ENCODE data around the gene CALML5. TPM values are rescaled to one million over a fixed set of nuclear protein-coding genes. Genes with fewer than 3 reads are reported as not detected.

CALML5 gene
- total and polyA plus RNA-seq, 9 of the 15 experiments (the other 6 are each of a cell fraction or from before 2014, with no cell fraction given) = not detected

DNA sequence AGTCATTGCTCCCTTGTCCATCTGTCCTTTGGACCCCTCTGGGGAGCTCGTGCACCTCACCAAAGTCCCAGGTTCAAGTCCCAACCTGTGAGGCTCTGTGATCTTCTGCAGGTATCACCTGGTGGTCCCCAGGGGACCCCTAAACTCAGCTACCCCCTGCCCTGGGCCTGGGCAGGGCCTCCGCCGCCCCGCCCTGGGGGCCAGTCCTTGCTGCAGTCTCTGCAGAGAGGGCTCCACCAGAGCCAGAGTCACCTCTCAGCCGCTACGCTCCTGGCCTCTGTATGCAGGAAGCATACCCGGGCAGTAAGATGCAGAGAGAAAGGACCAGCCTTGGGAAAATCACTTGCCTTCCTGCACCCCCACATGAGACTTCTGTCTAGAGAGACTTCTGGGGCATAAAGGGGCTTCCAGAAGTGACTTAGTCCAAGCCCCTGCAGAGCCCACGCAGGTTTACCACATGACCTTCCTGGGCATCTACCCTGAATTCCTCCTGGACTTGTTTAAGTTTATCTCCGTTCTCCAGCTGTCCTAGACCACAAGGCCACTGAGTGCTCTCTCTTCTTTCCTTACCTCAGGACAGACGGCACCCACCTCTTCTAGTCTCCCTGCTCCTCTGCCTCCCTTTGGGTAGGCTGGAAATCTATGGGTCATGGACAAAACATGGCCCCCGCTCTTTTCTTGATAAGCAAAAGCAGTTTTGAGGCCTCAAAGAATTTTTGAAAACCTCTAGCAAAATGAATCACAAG, 21.2 kb downstream of the CALML5 start (continued):
- TF ChIP-seq ARID3A (IDR thresholded peaks at IDR 0.05; ENCODE audit: borderline replicate concordance, low read depth, low read length) (no peak), PTTG1 (tag; IDR thresholded peaks at IDR 0.05; ENCODE audit: low read depth) (no peak), OTX1 (CRISPR knock-in tag; IDR thresholded peaks at IDR 0.05) (no peak), NUFIP1 (IDR thresholded peaks at IDR 0.05; ENCODE audit: partially characterized antibody) (no peak), CBX3 (IDR thresholded peaks at IDR 0.05; ENCODE audit: borderline replicate concordance in 1 of 2, low read length in 2 of 2) (0 out of 3 replicates have a peak, but pooled peaks of 1 of the 2 experiments have one; percentile 50), LCOR (CRISPR knock-in tag; IDR thresholded peaks at IDR 0.05) (peak; percentile 21; the same call in 1 of the 2 replicates), NCOA1 (IDR thresholded peaks at IDR 0.05; ENCODE audit: low read depth) (no peak), ZSCAN32 (CRISPR knock-in tag; IDR thresholded peaks at IDR 0.05) (no peak), ZBTB7A (IDR thresholded peaks at IDR 0.05; ENCODE audit: borderline replicate concordance, control insufficient read depth, low read depth, low read length) (peak; percentile 49; the same call in 1 of the 2 replicates), U2AF2 (optimal IDR thresholded peaks at IDR 0.05; ENCODE audit: low read depth, low read length) (no peak), NR4A1 (CRISPR knock-in tag; IDR thresholded peaks at IDR 0.05) (no peak), NR4A1 (tag; IDR thresholded peaks at IDR 0.05) (no peak), ATF2 (CRISPR knock-in tag; IDR thresholded peaks at IDR 0.05) (no peak), TFAM (CRISPR knock-in tag; conservative IDR thresholded peaks at IDR 0.05) (no peak), SOX6 (IDR thresholded peaks at IDR 0.05) (peak; percentile 42; the same call in 1 of the 2 replicates)
- TF ChIP-seq, protein P1, sequence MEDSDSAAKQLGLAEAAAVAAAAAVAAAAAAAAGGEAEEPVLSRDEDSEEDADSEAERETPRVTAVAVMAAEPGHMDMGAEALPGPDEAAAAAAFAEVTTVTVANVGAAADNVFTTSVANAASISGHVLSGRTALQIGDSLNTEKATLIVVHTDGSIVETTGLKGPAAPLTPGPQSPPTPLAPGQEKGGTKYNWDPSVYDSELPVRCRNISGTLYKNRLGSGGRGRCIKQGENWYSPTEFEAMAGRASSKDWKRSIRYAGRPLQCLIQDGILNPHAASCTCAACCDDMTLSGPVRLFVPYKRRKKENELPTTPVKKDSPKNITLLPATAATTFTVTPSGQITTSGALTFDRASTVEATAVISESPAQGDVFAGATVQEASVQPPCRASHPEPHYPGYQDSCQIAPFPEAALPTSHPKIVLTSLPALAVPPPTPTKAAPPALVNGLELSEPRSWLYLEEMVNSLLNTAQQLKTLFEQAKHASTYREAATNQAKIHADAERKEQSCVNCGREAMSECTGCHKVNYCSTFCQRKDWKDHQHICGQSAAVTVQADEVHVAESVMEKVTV (CRISPR knock-in tag; IDR thresholded peaks at IDR 0.05) = no peak
- TF ChIP-seq, protein P2, sequence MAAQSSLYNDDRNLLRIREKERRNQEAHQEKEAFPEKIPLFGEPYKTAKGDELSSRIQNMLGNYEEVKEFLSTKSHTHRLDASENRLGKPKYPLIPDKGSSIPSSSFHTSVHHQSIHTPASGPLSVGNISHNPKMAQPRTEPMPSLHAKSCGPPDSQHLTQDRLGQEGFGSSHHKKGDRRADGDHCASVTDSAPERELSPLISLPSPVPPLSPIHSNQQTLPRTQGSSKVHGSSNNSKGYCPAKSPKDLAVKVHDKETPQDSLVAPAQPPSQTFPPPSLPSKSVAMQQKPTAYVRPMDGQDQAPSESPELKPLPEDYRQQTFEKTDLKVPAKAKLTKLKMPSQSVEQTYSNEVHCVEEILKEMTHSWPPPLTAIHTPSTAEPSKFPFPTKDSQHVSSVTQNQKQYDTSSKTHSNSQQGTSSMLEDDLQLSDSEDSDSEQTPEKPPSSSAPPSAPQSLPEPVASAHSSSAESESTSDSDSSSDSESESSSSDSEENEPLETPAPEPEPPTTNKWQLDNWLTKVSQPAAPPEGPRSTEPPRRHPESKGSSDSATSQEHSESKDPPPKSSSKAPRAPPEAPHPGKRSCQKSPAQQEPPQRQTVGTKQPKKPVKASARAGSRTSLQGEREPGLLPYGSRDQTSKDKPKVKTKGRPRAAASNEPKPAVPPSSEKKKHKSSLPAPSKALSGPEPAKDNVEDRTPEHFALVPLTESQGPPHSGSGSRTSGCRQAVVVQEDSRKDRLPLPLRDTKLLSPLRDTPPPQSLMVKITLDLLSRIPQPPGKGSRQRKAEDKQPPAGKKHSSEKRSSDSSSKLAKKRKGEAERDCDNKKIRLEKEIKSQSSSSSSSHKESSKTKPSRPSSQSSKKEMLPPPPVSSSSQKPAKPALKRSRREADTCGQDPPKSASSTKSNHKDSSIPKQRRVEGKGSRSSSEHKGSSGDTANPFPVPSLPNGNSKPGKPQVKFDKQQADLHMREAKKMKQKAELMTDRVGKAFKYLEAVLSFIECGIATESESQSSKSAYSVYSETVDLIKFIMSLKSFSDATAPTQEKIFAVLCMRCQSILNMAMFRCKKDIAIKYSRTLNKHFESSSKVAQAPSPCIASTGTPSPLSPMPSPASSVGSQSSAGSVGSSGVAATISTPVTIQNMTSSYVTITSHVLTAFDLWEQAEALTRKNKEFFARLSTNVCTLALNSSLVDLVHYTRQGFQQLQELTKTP (IDR thresholded peaks at IDR 0.05; ENCODE audit: low read depth in 1 of 2, partially characterized antibody in 2 of 2) = peak in 1 of 2 experiments; percentile 22
